EL (cell line): ENCODE data around the gene NLRP6.
"Not testable (repeated sequence)": the region's sequence is repeated elsewhere in the genome, so short reads cannot be mapped to it uniquely, and the experiment has no call there.

Experiments used
- DNase-seq: peaks from one replicate; pipeline ENCODE4 v3.0.0-alpha.2; 2016

The NLRP6 gene

GRCh38 chr11:327581-327923 is 49.3 kb downstream of the NLRP6 start:
- DNase-seq = no peak

GRCh38 chr11:328012-328411 is 49.8 kb downstream of the NLRP6 start:
- DNase-seq = no peak

- DNase-seq = not testable (repeated sequence)
These were observed 50.4 kb downstream of the NLRP6 start for GRCh38 chr11:328516-329100.

GRCh38 chr11:329886-330253 is 51.7 kb downstream of the NLRP6 start:
- no peak for DNase-seq

- no peak for DNase-seq
These were observed 52.1 kb downstream of the NLRP6 start for GRCh38 chr11:330307-330693.

- no peak for DNase-seq
These were observed 52.6 kb downstream of the NLRP6 start for GRCh38 chr11:330694-331357.

- DNase-seq = no peak
These were observed 53.3 kb downstream of the NLRP6 start for GRCh38 chr11:331358-332060.

- no peak for DNase-seq
These were observed 54.7 kb downstream of the NLRP6 start for GRCh38 chr11:332651-333480.

- DNase-seq = not testable (repeated sequence)
These were observed 55.5 kb downstream of the NLRP6 start for GRCh38 chr11:333616-334263.

- no peak for DNase-seq
These were observed 56.2 kb downstream of the NLRP6 start for GRCh38 chr11:334264-334994.
